ENCODE results near the gene NAA30.

Gene NAA30

DNA sequence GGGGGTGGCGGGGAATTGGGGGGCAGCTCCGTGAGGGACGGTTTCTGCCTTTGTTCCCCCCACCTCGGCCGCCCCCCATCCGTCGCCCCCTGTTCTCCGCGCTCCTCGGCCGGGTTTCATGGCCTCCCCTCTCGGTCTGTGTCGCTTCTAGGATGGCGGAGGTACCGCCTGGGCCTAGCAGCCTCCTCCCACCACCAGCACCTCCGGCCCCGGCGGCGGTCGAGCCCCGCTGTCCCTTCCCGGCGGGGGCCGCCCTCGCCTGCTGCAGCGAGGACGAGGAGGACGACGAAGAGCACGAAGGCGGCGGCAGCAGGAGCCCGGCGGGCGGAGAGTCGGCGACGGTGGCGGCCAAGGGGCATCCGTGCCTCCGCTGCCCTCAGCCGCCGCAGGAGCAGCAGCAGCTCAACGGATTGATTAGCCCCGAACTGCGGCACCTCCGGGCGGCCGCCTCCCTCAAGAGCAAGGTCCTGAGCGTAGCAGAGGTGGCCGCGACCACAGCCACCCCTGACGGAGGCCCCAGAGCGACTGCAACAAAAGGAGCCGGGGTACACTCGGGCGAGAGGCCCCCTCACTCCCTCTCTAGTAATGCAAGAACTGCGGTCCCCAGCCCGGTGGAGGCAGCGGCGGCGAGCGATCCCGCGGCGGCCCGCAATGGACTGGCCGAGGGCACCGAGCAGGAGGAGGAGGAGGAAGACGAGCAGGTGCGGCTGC lies 575 bp downstream of the NAA30 start:
- TF ChIP-seq, protein P1, sequence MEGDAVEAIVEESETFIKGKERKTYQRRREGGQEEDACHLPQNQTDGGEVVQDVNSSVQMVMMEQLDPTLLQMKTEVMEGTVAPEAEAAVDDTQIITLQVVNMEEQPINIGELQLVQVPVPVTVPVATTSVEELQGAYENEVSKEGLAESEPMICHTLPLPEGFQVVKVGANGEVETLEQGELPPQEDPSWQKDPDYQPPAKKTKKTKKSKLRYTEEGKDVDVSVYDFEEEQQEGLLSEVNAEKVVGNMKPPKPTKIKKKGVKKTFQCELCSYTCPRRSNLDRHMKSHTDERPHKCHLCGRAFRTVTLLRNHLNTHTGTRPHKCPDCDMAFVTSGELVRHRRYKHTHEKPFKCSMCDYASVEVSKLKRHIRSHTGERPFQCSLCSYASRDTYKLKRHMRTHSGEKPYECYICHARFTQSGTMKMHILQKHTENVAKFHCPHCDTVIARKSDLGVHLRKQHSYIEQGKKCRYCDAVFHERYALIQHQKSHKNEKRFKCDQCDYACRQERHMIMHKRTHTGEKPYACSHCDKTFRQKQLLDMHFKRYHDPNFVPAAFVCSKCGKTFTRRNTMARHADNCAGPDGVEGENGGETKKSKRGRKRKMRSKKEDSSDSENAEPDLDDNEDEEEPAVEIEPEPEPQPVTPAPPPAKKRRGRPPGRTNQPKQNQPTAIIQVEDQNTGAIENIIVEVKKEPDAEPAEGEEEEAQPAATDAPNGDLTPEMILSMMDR (IDR thresholded peaks at IDR 0.05) = no peak

DNA sequence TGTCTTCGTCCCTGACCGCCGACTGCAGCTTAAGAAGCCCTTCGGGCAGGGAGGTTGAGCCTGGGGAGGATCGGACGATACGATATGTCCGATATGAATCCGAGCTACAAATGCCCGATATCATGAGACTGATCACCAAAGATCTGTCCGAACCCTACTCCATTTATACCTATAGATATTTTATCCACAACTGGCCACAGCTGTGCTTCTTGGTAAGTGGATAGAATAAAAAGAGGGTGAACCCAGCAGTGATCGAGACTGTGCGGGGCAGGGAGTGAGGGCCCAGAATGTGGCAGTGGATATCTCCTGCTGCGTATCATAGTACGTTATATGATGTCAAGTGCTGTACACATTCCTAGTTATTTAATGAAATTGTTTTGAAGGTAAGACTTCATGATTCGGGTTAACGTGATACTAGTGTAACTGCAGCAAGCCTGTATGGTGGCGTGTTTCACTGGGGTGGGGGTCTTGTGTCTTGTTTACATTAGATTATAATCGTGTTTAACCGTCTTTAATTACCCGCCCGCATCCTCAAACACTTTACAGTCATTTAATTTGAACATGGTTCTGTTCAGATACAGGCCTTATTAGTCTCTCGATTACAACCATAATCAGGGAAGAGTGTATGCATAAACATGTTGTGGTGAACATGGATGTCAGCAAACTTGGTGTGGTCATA lies 1.3 kb downstream of the NAA30 start:
- TF ChIP-seq, protein P1 (IDR thresholded peaks at IDR 0.05) = no peak

DNA sequence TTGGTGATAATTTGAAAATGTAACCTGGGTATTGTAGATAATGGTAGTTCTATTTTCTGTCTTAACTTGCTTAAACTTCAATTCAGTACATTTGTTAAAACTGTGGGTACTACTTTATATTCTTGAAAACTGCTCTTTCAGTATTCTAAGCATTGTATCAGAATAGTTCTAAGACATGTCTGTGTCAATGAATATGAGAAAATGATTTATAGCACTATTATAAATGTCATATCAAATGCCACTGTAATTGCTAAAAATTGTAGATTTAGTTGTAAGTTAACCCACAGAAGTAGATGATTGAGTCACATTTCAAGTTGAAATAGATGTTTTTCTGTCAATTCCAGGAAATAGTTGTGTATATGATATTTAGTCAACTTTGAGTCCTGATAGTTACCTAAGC lies 2.4 kb downstream of the NAA30 start:
- TF ChIP-seq, protein P1 (IDR thresholded peaks at IDR 0.05) = no peak

DNA sequence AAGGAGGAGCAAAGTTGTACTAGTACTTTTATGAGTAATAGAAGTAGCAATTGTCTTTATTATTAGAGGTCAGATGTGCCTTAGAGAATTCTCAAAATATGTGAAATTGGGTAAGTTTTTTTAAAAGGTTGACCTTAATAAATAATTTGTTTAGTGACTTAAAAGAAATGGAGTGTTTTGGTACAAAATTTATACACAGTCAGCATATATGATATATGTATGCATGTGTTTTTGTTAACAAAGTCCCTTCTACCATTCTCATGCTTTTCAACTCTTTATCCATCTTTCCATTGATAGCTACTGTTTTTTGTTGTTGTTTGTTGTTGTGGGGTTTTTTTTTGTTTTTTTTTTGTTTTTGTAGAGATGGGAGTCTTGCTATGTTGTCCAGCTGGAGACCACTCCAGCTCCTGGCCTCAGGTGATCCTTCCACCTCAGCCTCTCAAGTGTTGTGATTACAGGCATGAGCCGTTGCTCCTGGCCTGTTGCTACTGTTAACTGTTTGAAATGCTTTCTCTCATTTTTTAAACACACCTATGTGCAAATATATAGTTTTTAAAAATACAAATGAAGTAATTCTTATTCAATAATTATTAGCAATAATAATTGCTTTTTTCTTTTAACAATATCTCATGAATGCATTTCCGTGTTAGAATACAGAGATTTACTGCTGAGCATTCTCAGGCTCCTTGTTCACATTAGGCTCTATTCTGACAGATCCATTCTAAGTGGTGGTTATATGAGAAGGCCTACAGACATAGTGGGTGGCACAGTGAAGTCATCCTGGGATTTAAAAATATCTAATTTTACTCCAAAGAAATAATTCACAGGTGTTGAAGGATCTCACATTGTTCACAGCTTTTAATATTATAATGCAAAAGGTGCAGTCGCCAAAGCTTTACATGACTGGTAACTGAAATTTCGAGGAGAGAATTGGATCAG lies 10.4 kb downstream of the NAA30 start:
- TF ChIP-seq, protein P1 (IDR thresholded peaks at IDR 0.05) = no peak

DNA sequence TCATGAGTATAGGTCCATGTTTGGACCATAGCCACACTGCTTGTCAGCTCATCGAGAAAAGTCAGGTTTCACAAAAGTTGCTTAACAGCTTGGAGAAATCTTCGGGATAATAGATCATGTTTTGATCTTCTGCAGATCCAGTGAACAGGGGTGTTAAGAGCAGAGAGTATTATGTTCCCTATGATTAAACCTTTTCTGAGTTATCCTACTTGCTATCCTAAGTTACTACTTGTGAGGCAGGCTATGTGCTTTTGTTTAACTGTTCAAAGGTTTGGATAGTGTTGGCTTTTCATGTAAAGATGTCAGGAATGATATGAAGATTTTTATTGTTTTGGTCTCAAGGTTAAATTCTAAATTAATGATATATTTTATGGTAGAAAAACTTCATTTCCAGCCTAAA lies 11.1 kb downstream of the NAA30 start:
- TF ChIP-seq, protein P1 (IDR thresholded peaks at IDR 0.05) = no peak

DNA sequence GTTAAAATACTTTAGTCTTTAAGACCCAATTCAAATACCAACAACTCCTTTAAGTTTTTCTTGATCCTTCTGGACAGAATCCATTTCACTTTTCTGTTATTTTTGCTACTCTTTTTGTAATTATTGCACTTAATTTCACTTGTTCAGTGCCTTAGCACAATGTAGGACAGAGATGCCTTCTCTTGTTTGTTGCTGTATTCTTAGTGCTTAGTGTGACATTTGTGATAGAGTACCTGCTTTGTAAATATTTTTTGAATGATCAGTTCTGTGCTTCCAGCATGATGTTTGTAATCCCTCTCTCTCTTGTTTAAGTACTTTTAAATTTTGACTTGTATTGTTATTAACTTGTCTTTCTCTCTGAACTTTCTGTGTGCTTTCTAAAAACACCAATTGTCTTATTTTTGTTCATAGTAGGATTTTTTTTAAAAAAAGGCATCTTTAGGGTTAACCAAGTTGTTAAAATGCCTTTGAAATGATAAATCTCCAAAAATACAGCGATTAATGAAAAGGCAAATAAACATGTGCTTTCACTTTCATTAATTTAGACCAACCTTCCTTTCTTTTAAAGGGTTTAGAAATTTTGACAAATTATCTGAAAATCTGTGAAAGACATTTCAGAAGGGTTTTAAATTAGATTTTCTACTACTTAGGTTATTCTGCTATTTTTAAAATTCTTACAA lies 11.9 kb downstream of the NAA30 start:
- TF ChIP-seq, protein P1 (IDR thresholded peaks at IDR 0.05) = no peak

DNA sequence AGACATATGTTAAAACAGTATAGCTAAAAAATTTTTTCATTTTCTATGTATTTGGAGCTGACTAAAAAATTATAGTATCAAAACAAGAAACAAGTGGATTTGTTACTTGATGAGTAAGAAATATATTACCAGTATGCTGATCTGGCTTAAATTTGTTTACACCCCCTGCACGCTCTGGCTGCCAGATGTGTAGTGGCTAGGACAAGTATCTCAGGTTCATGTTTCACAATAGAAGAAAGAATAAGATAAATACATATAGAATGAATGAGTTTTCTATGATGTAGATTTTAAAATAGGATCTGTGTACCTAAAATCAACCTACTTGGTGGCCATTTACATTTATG lies 13.1 kb downstream of the NAA30 start:
- TF ChIP-seq, protein P1 (IDR thresholded peaks at IDR 0.05) = no peak

Data from LNCAP (cell line).